SHP77 treated with DMSO at 0.1 percent for 48 hours (cell line): ENCODE results near the gene PROC.
A peak's percentile ranks its signal among the peaks of the same experiment; 100 is the strongest.
"Not testable (repeated sequence)": the region's sequence is repeated elsewhere in the genome, so short reads cannot be mapped to it uniquely, and the experiment has no call there.

Source experiments
- DNase-seq: peaks from one replicate; lab custom pipeline; 2025; lab: John Stamatoyannopoulos, UW

The PROC gene

GRCh38 chr2:127427376-127428056, 9.3 kb downstream of the PROC start:
- no peak for DNase-seq

DNA sequence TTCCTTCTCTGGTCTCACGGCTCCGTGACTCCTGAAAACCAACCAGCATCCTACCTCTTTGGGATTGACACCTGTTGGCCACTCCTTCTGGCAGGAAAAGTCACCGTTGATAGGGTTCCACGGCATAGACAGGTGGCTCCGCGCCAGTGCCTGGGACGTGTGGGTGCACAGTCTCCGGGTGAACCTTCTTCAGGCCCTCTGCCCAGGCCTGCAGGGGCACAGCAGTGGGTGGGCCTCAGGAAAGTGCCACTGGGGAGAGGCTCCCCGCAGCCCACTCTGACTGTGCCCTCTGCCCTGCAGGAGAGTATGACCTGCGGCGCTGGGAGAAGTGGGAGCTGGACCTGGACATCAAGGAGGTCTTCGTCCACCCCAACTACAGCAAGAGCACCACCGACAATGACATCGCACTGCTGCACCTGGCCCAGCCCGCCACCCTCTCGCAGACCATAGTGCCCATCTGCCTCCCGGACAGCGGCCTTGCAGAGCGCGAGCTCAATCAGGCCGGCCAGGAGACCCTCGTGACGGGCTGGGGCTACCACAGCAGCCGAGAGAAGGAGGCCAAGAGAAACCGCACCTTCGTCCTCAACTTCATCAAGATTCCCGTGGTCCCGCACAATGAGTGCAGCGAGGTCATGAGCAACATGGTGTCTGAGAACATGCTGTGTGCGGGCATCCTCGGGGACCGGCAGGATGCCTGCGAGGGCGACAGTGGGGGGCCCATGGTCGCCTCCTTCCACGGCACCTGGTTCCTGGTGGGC, 10.0 kb downstream of the PROC start:
- DNase-seq: no peak

DNA sequence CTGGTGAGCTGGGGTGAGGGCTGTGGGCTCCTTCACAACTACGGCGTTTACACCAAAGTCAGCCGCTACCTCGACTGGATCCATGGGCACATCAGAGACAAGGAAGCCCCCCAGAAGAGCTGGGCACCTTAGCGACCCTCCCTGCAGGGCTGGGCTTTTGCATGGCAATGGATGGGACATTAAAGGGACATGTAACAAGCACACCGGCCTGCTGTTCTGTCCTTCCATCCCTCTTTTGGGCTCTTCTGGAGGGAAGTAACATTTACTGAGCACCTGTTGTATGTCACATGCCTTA, 10.5 kb downstream of the PROC start:
- DNase-seq: no peak

- DNase-seq: no peak
These were observed 11.1 kb downstream of the PROC start for GRCh38 chr2:127429291-127429690.

GRCh38 chr2:127429844-127430425, 11.7 kb downstream of the PROC start:
- no peak for DNase-seq

GRCh38 chr2:127431408-127432023, 13.3 kb downstream of the PROC start:
- DNase-seq: no peak

DNA sequence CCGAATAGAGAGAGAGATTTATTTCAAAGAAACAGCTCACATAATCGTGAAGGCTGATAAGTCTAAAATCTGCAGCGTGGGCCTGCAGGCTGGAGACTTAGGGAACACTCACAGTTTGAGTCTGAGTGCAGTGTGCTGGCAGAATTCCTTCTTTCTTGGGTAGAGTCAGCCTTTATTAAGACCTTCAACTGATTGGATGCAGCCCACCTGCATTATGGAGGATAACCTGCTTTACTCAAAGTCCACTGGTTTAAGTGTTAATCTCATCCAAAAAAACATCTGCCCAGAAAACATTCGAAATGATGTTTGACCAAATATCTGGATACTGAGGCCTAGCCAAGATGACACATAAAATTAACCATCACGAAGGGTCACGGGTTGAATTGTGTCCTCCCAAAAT, 16.3 kb downstream of the PROC start:
- DNase-seq: no peak

DNA sequence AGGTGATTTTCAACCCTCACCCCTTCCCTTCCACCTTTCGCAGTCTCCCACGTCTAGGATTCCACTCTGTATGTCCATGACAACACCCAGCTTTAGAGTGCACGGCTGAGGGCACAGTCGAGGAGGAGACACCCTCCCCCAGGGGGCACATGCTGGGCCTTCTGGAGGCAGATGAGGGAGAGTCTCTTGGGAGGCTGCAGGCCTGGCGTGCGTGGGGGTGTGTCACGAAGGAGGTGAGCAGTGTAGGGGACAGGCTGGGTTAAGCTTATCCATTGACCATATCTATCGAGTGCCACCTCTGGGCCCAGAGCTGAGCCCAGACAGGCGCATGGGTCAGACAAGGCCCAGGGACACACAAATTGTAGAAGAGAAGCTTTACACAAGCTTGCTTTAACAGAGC, 18.8 kb downstream of the PROC start:
- no peak for DNase-seq

DNA sequence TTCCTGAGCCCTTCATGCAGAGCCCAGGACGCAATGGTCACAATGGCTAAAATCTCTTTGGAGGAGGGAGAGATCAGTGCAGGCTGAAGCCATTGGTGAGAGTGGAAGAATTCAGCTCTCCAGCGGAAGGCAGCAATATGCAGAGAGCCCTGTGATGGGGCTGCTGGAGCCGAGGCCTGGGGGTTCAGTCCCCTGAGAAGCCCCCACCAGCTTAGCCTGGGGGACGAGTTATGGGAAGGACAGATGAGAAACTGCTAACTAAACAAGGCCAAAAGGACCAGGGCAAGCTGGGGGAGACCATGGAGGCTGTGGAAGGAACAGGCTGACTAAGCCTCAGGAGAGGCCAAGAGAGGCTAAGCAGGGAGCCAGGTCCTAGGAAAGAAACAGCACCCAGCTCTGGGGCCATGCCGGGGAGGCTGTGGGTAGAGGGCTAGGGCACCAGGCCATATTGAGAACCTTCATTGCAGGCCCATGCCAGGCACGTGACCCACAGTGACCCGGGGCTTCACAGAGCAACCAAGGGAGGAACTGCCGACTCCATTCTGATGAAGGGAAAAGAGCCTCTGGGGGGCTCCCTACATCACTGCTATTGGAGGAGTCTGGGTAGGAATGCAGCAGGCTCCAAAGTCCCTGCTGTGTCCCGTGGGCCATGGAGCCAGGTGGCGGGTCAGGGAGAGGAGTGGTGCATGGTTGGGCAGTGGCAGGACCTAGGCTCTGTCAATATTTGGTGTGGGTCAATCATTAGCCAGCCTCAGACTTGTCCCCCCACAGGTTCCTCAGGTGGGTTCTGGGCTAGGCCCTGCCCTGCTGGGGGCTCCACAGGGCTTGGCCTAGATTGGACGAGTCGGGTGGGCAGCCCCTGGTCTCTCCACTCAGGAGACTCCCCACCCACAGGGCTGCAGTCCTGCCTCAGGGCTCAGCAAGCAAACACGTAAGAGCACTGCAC, 19.8 kb downstream of the PROC start:
- DNase-seq: no peak

GRCh38 chr2:127439343-127439742, 21.1 kb downstream of the PROC start:
- DNase-seq: no peak

GRCh38 chr2:127448526-127448925, 30.3 kb downstream of the PROC start:
- DNase-seq: no peak

DNA sequence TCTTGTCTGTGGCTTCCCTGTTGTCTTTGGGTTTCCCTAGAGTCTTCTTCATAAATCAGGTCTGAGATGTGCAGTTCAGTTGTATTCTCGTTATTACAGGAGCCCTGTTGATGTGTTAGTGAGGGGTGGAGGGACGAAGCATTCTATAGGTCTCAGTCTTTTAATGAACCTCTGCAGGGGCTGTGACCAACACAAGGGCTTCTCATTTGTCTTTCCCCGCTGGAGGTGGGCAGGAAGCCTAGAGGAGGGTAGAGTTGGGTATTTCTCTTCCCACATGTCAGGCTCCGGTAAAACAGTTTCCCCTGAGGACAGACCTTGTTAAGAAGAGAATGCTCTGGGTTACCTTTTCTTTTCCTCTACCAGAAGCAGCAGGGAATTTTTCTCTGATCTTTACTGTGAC, 31.2 kb downstream of the PROC start:
- no peak for DNase-seq

- no peak for DNase-seq
These were observed 31.7 kb downstream of the PROC start for GRCh38 chr2:127449898-127450297.

GRCh38 chr2:127451981-127452380, 33.8 kb downstream of the PROC start:
- DNase-seq: no peak

DNA sequence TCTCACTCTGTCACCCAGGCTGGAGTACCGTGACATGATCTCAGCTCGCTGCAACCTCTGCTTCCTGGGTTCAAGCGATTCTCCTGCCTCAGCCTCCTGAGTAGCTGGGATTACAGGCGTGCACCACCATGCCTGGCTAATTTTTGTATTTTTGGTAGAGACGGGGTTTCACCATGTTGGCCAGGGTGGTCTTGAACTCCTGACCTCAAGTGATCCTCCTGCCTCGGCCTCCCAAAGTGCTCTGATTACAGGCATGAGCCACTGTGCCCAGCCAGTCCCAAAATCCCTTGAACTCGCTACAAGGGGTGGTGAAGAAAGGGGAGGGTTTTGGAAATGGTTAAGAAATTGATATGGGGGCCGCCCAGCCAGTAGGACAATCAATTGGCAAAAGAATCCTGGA, 34.2 kb downstream of the PROC start:
- not testable (repeated sequence) for DNase-seq

- no peak for DNase-seq
These were observed 34.8 kb downstream of the PROC start for GRCh38 chr2:127453013-127453391.

- peak; percentile 29 for DNase-seq
These were observed 35.4 kb downstream of the PROC start for GRCh38 chr2:127453392-127454171.

- DNase-seq: no peak
These were observed 36.7 kb downstream of the PROC start for GRCh38 chr2:127454595-127455565.

DNA sequence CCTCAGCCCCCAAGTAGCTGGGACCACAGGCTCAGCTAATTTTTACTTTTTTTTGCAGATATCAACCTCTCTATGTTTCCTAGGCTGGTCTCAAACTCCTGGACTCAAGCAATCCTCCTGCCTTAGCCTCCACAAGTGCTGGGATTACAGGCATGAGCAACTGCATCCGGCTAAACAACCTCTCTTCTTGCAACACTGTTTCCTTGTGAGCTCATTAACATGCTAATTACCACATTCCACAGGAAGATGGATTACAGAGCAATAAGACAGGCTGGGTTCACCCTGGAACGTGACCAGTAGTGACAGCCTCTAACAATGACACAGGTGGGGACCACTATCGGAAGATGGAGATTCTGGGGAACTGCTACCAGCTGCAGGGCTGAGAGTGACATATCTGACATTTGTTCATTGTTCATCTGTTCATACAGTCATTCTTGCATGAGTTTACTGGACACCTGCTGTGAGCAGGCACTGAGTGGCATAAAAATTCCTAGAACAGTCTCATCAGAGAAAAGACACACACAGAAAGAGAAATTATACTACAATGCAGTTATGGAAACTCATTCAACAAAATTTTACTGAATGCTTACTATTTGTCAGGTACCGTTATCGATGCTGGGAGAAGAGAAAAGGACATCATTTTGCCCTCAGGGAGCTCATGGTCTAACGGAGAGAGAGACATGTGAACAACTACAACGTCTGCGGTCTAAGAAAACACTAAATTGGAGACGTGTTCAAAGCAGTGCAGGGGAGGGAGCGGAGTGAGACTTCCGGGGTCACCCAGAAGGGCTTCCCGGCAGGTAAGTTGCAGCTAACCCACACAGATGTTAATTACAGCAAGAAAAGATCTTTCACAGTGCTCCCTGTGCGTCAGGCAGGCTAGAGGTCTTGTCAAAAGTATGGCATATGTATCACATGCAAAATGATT, 37.6 kb downstream of the PROC start:
- DNase-seq: no peak
